Immature natural killer cell (primary cell): ENCODE results near the gene TIMM17A. TPM values are rescaled to one million over a fixed set of nuclear protein-coding genes. Genes with fewer than 3 reads are reported as not detected.

ENCODE experiments used
- DNase-seq, 3 donors: peaks; one replicate each; pipeline ENCODE4 v3.0.0; 2022; ENCODE audit warnings: mixed read lengths in 1 of 3
- H3K27ac Mint-ChIP-seq, 6 donors: one replicate each; pipeline ENCODE4 v1.8.0; 2020; ENCODE audit warnings: mixed read lengths in 6 of 6, mild to moderate bottlenecking in 5 of 6, inconsistent platforms in 4 of 6, moderate library complexity in 3 of 6
- H3K27me3 Mint-ChIP-seq, 3 donors: one replicate each; pipeline ENCODE4 v1.8.0; 2020 to 2021; ENCODE audit warnings: low read depth in 3 of 3, mild to moderate bottlenecking in 3 of 3, mixed read lengths in 3 of 3, moderate library complexity in 3 of 3, inconsistent platforms in 1 of 3
- H3K36me3 Mint-ChIP-seq, 3 donors: one replicate each; pipeline ENCODE4 v1.8.0; 2020; ENCODE audit warnings: mixed read lengths in 3 of 3, inconsistent platforms in 2 of 3, mild to moderate bottlenecking in 2 of 3
- H3K4me1 Mint-ChIP-seq, 2 donors: one replicate each; pipeline ENCODE4 v1.8.0; 2020; ENCODE audit warnings: inconsistent platforms in 2 of 2, mild to moderate bottlenecking in 2 of 2, mixed read lengths in 2 of 2, moderate library complexity in 1 of 2
- H3K4me3 Mint-ChIP-seq, 5 donors: one replicate each; pipeline ENCODE4 v1.8.0; 2020; ENCODE audit warnings: mild to moderate bottlenecking in 5 of 5, mixed read lengths in 5 of 5, inconsistent platforms in 3 of 5, moderate library complexity in 3 of 5
- H3K9me3 Mint-ChIP-seq, 6 donors: one replicate each; pipeline ENCODE4 v1.8.0; 2020; ENCODE audit warnings: mild to moderate bottlenecking in 6 of 6, mixed read lengths in 6 of 6, inconsistent platforms in 4 of 6, moderate library complexity in 3 of 6
- polyA plus RNA-seq, 3 donors: library from polyadenylated mRNA; unstranded; fragments of 300-500 nt; fragmentation: Illumina TruSeq; gene quantifications; one replicate each; pipeline ENCODE4 v1.2.3, GENCODE V29; 2021

Gene TIMM17A
- polyA plus RNA-seq, 3 donors from 2014 or later: 34.3 to 42.9 (median 34.7) TPM

- Mint-ChIP-seq H3K4me1 (peaks cover 0 to 4% of the 10 kb centered on the region in 2 donors), H3K27ac (peak overlapping the region in 1 of 6 donors; percentile 8), H3K9me3 (no peaks in the 10 kb centered on the region), H3K27me3 (peaks cover 0 to 2% (median 0%) of the 10 kb centered on the region in 3 donors), H3K4me3 (no peak overlapping the region), H3K36me3 (peaks cover 8 to 20% (median 13%) of the 10 kb centered on the region in 3 donors)
- DNase-seq: peak; percentile 36 to 46 (median 38)
These were observed 54.2 kb downstream of the TIMM17A start for GRCh38 chr1:202009326-202010179.

GRCh38 chr1:202010180-202011015, 55.1 kb downstream of the TIMM17A start, which contains the start of gene ELF3:
ELF3 (plus strand) TSS chr1:202010587; CDS start chr1:202011137, 550 bp downstream.
- peaks cover 0 to 2% (median 0%) of the 10 kb centered on the region in 3 donors for H3K27me3 Mint-ChIP-seq
- peaks cover 0 to 4% of the 10 kb centered on the region in 2 donors for H3K4me1 Mint-ChIP-seq
- DNase-seq: no peak
- peak within 1 kb of the TSS in 1 of 6 donors; percentile 8 for H3K27ac Mint-ChIP-seq
- no peaks in the 10 kb centered on the region for H3K9me3 Mint-ChIP-seq
- H3K36me3 Mint-ChIP-seq: peaks cover 2 to 13% (median 9%) of the 10 kb centered on the region in 3 donors
- no peak within 1 kb of the TSS for H3K4me3 Mint-ChIP-seq

GRCh38 chr1:202011994-202012393, 56.7 kb downstream of the TIMM17A start:
- H3K4me1 Mint-ChIP-seq: peaks cover 0 to 4% of the 10 kb centered on the region in 2 donors
- DNase-seq: no peak
- H3K27ac Mint-ChIP-seq: no peak overlapping the region
- peaks cover 0 to 4% (median 0%) of the 10 kb centered on the region in 3 donors for H3K27me3 Mint-ChIP-seq
- H3K9me3 Mint-ChIP-seq: no peaks in the 10 kb centered on the region
- H3K4me3 Mint-ChIP-seq: no peak overlapping the region
- H3K36me3 Mint-ChIP-seq: peaks cover 4 to 7% (median 5%) of the 10 kb centered on the region in 3 donors

GRCh38 chr1:202012544-202013478, 57.5 kb downstream of the TIMM17A start:
- Mint-ChIP-seq H3K36me3 (peaks cover 0 to 4% (median 3%) of the 10 kb centered on the region in 3 donors), H3K4me1 (peaks cover 0 to 4% of the 10 kb centered on the region in 2 donors), H3K4me3 (no peak overlapping the region), H3K27ac (no peak overlapping the region), H3K9me3 (no peaks in the 10 kb centered on the region), H3K27me3 (peaks cover 0 to 7% (median 0%) of the 10 kb centered on the region in 3 donors)
- no peak for DNase-seq

GRCh38 chr1:202013603-202014002, 58.3 kb downstream of the TIMM17A start:
- DNase-seq: no peak
- H3K4me1 Mint-ChIP-seq: peaks cover 1 to 4% of the 10 kb centered on the region in 2 donors
- no peak overlapping the region for H3K27ac Mint-ChIP-seq
- peaks cover 0 to 4% (median 3%) of the 10 kb centered on the region in 3 donors for H3K36me3 Mint-ChIP-seq
- no peaks in the 10 kb centered on the region for H3K9me3 Mint-ChIP-seq
- no peak overlapping the region for H3K4me3 Mint-ChIP-seq
- peaks cover 0 to 7% (median 0%) of the 10 kb centered on the region in 3 donors for H3K27me3 Mint-ChIP-seq

- Mint-ChIP-seq H3K4me3 (no peak overlapping the region), H3K36me3 (peaks cover 0 to 4% (median 3%) of the 10 kb centered on the region in 3 donors), H3K4me1 (peaks cover 4 to 6% of the 10 kb centered on the region in 2 donors), H3K27ac (no peak overlapping the region), H3K9me3 (no peaks in the 10 kb centered on the region), H3K27me3 (peaks cover 0 to 7% (median 3%) of the 10 kb centered on the region in 3 donors)
- no peak for DNase-seq
These were observed 58.8 kb downstream of the TIMM17A start for GRCh38 chr1:202014060-202014459.

- peaks cover 0 to 9% of the 10 kb centered on the region in 2 donors for H3K4me1 Mint-ChIP-seq
- no peak overlapping the region for H3K4me3 Mint-ChIP-seq
- H3K36me3 Mint-ChIP-seq: peaks cover 0 to 4% (median 0%) of the 10 kb centered on the region in 3 donors
- H3K27ac Mint-ChIP-seq: no peak overlapping the region
- no peak for DNase-seq
- H3K9me3 Mint-ChIP-seq: no peaks in the 10 kb centered on the region
- H3K27me3 Mint-ChIP-seq: peaks cover 0 to 5% (median 3%) of the 10 kb centered on the region in 3 donors
These were observed 59.8 kb downstream of the TIMM17A start for GRCh38 chr1:202014915-202015661.

GRCh38 chr1:202015662-202015937, 60.3 kb downstream of the TIMM17A start:
- H3K4me1 Mint-ChIP-seq: peaks cover 0 to 9% of the 10 kb centered on the region in 2 donors
- peaks cover 0 to 5% (median 3%) of the 10 kb centered on the region in 3 donors for H3K27me3 Mint-ChIP-seq
- H3K9me3 Mint-ChIP-seq: no peaks in the 10 kb centered on the region
- H3K4me3 Mint-ChIP-seq: no peak overlapping the region
- H3K36me3 Mint-ChIP-seq: peaks cover 0 to 4% (median 0%) of the 10 kb centered on the region in 3 donors
- DNase-seq: no peak
- no peak overlapping the region for H3K27ac Mint-ChIP-seq

GRCh38 chr1:202016022-202016810, 60.9 kb downstream of the TIMM17A start:
- H3K9me3 Mint-ChIP-seq: no peaks in the 10 kb centered on the region
- no peak overlapping the region for H3K27ac Mint-ChIP-seq
- DNase-seq: no peak
- peaks cover 0 to 4% (median 0%) of the 10 kb centered on the region in 3 donors for H3K36me3 Mint-ChIP-seq
- peaks cover 0 to 5% (median 3%) of the 10 kb centered on the region in 3 donors for H3K27me3 Mint-ChIP-seq
- no peak overlapping the region for H3K4me3 Mint-ChIP-seq
- H3K4me1 Mint-ChIP-seq: peaks cover 0 to 9% of the 10 kb centered on the region in 2 donors

GRCh38 chr1:202016811-202017748, 61.8 kb downstream of the TIMM17A start:
- peaks cover 0 to 4% (median 0%) of the 10 kb centered on the region in 3 donors for H3K36me3 Mint-ChIP-seq
- H3K4me1 Mint-ChIP-seq: peaks cover 0 to 9% of the 10 kb centered on the region in 2 donors
- DNase-seq: no peak
- no peak overlapping the region for H3K4me3 Mint-ChIP-seq
- peaks cover 0 to 5% (median 3%) of the 10 kb centered on the region in 3 donors for H3K27me3 Mint-ChIP-seq
- no peaks in the 10 kb centered on the region for H3K9me3 Mint-ChIP-seq
- no peak overlapping the region for H3K27ac Mint-ChIP-seq
